ENCODE results near the gene PRR18. TPM values are rescaled to one million over a fixed set of nuclear protein-coding genes. Genes with fewer than 3 reads are reported as not detected.
A peak's percentile ranks its signal among the peaks of the same experiment; 100 is the strongest.

The PRR18 gene
- total RNA-seq, 2 experiments from 2014 or later, result not detected

DNA sequence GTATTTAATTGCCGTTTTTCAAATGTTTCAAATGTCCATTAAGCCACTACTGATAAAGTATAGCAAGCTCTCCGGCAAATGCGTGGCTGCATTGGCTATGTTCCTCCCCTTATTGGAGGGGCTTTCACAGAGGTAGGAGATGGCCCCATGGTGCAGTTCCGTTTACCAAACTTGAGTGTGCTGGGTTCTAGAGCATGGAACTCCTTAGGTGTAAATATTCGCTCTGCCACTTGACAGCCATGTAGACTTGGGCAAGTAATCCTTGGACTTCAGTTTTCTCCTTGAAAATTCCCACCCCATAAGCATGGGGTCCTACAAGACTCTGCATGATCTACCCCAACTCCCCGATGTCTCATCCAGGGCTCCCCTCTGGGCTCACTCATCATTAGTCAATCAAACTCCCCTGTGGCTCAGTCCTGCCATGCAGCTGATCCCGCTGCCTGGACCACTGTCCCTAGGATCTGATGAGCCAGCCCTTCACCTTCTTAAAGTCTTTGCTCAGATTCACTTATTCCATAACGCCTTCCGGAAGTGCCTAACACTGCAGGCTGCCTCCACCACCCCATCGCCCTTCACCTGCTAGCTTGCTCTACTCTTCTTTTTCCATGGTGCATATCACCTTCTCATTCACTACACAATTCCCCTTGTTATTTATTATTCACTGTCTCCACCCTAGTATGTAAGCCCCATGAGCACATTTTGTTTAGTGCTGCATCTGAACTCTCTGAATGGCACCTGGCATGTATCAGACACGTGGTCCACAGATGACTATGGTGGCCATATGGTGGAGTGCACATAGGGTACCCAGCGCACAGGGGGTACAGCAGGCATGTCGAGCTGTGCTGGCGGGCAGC lies 18.8 kb downstream of the PRR18 start:
- H3K36me3 Mint-ChIP-seq, result no peaks in the 10 kb centered on the region
- H3K27ac Mint-ChIP-seq, result no peak overlapping the region
- POLR2A ChIA-PET, result no interaction called here
- no peaks in the 10 kb centered on the region for H3K9me3 Mint-ChIP-seq
- no peak for DNase-seq
- peaks cover 23% of the 10 kb centered on the region for H3K27me3 Mint-ChIP-seq
- H3K4me3 Mint-ChIP-seq, result no peak overlapping the region
- H3K4me1 Mint-ChIP-seq, result no peaks in the 10 kb centered on the region
- ATAC-seq (ENCODE audit: low read depth), result peak; percentile 64

DNA sequence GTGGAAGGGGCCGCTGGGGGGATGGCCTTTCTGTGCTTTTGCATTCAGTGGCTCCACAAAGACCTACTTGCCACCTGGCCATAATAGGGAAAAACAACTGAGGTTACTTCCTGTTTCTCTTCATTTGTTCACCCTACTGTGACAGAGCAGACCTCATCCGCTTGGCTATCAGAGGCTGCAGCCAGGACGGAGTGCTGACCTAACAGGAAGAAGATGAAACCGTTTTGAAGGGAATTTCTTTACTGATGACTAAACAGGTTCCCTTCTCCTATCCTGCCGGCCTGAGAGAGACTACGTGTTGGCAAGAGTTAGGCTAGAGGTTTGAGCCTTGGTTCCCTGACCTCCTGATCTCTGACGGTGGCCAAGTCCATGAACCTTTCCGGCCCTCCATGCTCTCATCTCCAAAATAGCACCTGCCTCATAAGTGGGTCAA lies 21.3 kb downstream of the PRR18 start:
- Mint-ChIP-seq H3K4me3 (no peak overlapping the region), H3K36me3 (no peaks in the 10 kb centered on the region), H3K27ac (no peak overlapping the region), H3K9me3 (no peaks in the 10 kb centered on the region), H3K27me3 (peaks cover 11% of the 10 kb centered on the region), H3K4me1 (no peaks in the 10 kb centered on the region)
- ATAC-seq (ENCODE audit: low read depth), result no peak
- no peak for DNase-seq
- POLR2A ChIA-PET, result no interaction called here

DNA sequence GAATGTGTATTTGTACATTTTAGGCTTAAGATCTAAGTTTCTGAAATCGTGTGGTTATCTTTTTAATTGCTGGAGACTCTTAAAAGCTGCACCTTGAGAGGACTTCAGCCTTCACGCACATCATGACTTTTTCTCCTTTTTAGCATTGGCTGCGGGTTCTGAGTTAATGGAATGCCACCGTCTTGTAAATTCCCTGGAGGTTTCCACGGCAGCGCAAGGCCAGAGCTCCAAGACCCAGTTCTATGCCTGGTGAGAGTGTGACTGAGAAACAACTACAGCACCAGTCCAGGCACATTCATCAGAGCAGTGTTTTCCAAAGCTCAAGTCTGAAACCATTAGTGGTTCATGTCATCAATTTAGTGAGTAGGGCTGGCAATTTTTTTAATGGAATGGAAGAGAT lies 23.0 kb downstream of the PRR18 start:
- POLR2A ChIA-PET, result no interaction called here
- ATAC-seq (ENCODE audit: low read depth), result no peak
- H3K9me3 Mint-ChIP-seq, result no peaks in the 10 kb centered on the region
- H3K27me3 Mint-ChIP-seq, result peaks cover 13% of the 10 kb centered on the region
- no peak overlapping the region for H3K27ac Mint-ChIP-seq
- no peak overlapping the region for H3K4me3 Mint-ChIP-seq
- H3K36me3 Mint-ChIP-seq, result no peaks in the 10 kb centered on the region
- H3K4me1 Mint-ChIP-seq, result no peaks in the 10 kb centered on the region
- DNase-seq, result no peak

DNA sequence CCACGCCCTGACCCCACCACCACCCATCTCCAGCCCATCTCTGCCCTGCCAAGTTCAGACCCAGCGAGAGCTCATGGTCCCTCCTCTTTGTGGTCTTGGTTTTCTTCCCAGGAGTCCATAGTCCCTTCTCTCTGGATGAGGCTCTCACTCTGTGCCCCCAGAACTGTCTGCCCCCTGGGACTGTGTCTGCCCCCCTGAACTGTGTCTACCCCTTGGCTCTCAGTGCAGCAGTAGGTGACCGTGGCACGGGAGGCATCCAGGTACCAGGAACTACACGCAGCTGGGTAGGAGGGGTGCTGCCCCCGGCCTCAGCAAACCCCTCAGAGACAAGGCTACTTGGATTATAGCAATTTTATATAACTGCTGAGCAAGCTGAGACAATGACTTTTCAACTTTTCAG lies 23.6 kb downstream of the PRR18 start:
- ATAC-seq (ENCODE audit: low read depth) (no peak), DNase-seq (no peak)
- H3K36me3 Mint-ChIP-seq, result no peaks in the 10 kb centered on the region
- no peak overlapping the region for H3K27ac Mint-ChIP-seq
- no peaks in the 10 kb centered on the region for H3K4me1 Mint-ChIP-seq
- H3K4me3 Mint-ChIP-seq, result no peak overlapping the region
- H3K9me3 Mint-ChIP-seq, result no peaks in the 10 kb centered on the region
- peaks cover 8% of the 10 kb centered on the region for H3K27me3 Mint-ChIP-seq
- POLR2A ChIA-PET, result no interaction called here

DNA sequence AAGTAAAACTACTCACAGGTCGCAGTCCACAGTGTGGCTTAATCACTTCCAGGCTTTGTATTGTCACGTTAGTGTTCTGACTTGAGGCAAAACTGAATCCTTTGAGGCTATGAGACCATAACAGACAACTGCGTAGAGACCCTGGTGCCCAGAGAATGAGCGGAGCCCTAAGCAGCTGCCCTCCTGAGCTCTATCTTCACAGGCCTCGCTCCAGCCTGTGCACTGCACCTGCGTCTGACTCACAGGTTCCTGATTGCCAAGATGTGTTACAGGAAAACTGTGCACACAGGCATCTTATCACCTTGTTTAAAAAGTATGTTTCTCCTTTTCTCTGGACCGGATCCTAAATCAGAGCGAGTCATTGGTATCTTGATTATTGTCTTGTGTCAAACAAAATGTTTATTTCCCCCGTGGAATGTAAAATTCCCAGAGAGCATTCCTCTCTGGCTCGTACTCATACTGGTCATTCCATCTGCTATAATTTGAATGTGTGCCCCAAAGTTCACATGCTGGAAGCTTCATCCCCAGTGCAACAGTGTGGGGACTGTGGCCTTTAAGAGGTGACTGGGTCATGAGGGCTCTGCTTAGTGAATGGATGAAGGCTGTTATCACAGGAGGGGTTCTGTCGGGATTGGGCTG lies 25.7 kb downstream of the PRR18 start:
- no peak overlapping the region for H3K27ac Mint-ChIP-seq
- no peaks in the 10 kb centered on the region for H3K9me3 Mint-ChIP-seq
- DNase-seq, result no peak
- ATAC-seq (ENCODE audit: low read depth), result no peak
- H3K4me3 Mint-ChIP-seq, result no peak overlapping the region
- no peaks in the 10 kb centered on the region for H3K4me1 Mint-ChIP-seq
- POLR2A ChIA-PET, result interaction anchor here (0.5 kb wide), 1 partner anchor 98 kb away, joined by 3 read pairs; no protein-coding TSS in a partner anchor
- H3K36me3 Mint-ChIP-seq, result no peaks in the 10 kb centered on the region
- peaks cover 8% of the 10 kb centered on the region for H3K27me3 Mint-ChIP-seq

DNA sequence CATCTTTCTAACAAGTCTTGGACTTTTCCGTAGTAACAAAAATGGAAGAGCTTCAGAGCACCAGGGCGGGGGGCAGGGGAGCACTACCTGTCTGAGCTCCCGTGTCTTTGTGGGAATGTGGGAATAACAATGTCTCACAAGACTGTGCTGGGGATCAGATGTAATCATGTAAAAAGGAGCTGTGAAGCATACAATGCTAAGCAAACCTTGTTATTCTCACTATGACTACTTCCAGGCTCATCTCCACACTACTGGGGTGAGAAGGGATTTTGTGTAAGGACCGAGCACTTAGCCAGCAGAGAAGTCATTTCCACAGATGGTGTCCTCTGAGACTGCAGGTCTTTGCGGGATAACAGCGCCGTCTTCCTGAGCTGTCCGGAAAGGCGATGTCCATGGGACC lies 27.1 kb downstream of the PRR18 start:
- POLR2A ChIA-PET, result no interaction called here
- H3K27ac Mint-ChIP-seq, result no peak overlapping the region

DNA sequence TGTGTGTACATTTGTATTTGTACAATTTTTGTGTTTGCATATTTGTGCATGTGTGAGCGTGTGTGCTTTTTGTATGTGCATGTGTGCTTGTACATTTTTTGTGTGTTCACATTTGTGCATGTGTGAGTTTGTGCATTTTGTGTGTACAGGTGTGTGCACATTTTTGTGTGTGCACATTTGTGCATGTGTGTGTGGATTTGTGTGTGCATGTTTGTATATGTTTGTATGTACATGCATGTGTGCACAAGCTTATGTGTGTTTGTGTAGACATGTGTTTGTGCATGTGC lies 28.9 kb downstream of the PRR18 start:
- no peaks in the 10 kb centered on the region for H3K36me3 Mint-ChIP-seq
- POLR2A ChIA-PET, result interaction anchor here (0.6 kb wide), 1 partner anchor 102 kb away, joined by 3 read pairs; no protein-coding TSS in a partner anchor

More for the DNA sequence above, 27.1 kb downstream of the PRR18 start:
- DNase-seq, result no peak
- Mint-ChIP-seq H3K4me3 (no peak overlapping the region), H3K4me1 (peaks cover under 1% of the 10 kb centered on the region), H3K36me3 (no peaks in the 10 kb centered on the region), H3K27me3 (peaks cover 6% of the 10 kb centered on the region), H3K9me3 (no peaks in the 10 kb centered on the region)
- ATAC-seq (ENCODE audit: low read depth), result no peak

DNA sequence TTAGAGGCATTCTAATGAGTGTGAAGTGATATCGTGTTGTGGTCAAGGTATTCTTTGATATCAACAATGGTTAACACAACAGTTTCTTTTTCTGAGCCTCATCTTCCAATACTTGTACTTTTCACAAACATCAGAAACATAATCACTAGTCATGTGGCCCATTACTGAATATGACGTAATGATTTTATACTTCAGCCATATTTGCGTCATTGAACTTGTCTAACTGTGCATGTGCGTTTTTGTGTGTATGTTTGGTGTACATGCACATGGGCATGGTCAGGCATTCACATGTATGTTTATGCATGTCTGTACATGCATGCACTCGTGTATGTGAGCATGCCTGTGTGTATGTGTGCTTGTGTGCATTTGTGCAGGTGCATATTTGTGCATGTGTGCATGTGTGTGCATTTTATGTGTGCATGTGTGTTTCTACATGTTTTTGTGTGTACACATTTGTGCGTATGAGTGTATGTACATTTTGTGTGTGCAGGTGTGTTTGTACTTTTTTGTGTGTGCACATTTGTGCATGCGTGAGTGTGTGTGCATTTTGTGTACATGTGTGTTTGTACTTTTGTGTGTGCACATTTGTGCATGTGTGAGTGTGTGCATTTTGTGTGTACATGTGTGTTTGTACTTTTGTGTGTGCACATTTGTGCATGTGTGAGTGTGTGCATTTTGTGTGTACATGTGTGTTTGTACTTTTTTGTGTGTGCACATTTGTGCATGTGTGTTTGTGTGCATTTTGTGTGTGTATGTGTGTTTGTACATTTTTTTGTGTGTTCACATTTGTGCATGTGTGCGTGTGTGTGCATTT lies 29.4 kb downstream of the PRR18 start:
- H3K4me3 Mint-ChIP-seq, result no peak overlapping the region
- no peak for ATAC-seq (ENCODE audit: low read depth)
- POLR2A ChIA-PET, result no interaction called here
- DNase-seq, result no peak
- peaks cover 4% of the 10 kb centered on the region for H3K27me3 Mint-ChIP-seq
- H3K9me3 Mint-ChIP-seq, result no peaks in the 10 kb centered on the region
- peaks cover 4% of the 10 kb centered on the region for H3K4me1 Mint-ChIP-seq
- no peak overlapping the region for H3K27ac Mint-ChIP-seq
- no peaks in the 10 kb centered on the region for H3K36me3 Mint-ChIP-seq

More for the DNA sequence above, 28.9 kb downstream of the PRR18 start:
- Mint-ChIP-seq H3K27ac (no peak overlapping the region), H3K4me1 (peaks cover 4% of the 10 kb centered on the region), H3K9me3 (no peaks in the 10 kb centered on the region), H3K27me3 (peaks cover 3% of the 10 kb centered on the region), H3K4me3 (no peak overlapping the region)
- no peak for ATAC-seq (ENCODE audit: low read depth)
- no peak for DNase-seq

DNA sequence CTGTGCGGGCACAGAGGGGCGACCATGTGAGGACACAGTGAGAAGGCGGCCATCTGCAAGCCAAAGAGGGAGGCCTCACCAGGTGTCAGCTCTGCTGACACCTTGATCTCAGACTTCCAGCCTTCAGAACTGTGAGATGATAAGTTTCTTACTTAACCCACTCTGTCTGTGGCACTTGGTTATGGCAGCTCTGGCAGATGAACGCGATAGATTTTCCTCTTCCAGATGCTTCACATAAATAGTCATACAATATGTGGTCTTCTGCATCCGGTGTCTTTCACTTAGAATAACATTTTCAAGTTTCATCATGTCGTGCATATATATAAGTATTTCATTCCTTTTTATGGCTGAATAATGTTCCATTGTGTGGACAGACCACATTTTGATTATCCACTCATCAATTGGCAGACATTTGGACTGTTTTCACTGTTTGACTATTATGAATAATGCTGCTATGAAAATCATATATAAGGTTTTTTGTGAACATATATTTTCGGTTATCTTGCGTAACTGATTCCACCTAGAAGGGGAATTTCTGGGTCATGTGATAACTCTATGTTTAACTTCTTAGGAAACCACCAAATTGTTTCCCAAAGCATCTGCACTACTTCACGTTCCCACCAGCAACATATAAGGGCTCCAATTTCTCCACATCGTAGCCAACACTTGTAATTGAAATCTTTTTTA lies 30.2 kb downstream of the PRR18 start:
- peaks cover 4% of the 10 kb centered on the region for H3K4me1 Mint-ChIP-seq
- DNase-seq, result no peak
- H3K36me3 Mint-ChIP-seq, result no peaks in the 10 kb centered on the region
- H3K27ac Mint-ChIP-seq, result no peak overlapping the region
- ATAC-seq (ENCODE audit: low read depth), result no peak
- H3K27me3 Mint-ChIP-seq, result peaks cover 7% of the 10 kb centered on the region
- no peak overlapping the region for H3K4me3 Mint-ChIP-seq
- H3K9me3 Mint-ChIP-seq, result no peaks in the 10 kb centered on the region
- POLR2A ChIA-PET, result no interaction called here

DNA sequence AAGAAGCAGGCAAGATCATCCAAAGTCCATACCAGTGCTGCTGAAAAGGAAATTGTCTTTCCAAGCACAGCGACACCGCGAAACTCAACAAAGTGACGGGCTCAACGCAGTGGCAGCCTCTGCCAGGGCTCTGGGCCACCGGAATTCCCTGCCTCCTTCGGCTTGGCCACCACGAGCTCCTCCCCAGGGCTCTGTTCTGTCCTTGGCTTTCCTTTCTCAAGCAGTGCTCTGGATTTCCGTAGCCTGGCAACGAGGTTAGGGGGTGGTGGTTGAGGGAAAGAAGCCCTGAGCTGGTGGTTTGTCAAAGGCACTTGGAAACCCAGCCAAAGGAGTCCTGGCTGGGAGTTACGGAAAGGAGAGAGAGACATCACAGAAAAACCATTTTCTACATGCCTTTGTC lies 31.2 kb downstream of the PRR18 start:
- POLR2A ChIA-PET, result no interaction called here
- Mint-ChIP-seq H3K27ac (no peak overlapping the region), H3K9me3 (no peaks in the 10 kb centered on the region), H3K4me1 (peaks cover 4% of the 10 kb centered on the region), H3K4me3 (no peak overlapping the region), H3K36me3 (no peaks in the 10 kb centered on the region), H3K27me3 (peaks cover 7% of the 10 kb centered on the region)
- no peak for ATAC-seq (ENCODE audit: low read depth)
- DNase-seq, result no peak

DNA sequence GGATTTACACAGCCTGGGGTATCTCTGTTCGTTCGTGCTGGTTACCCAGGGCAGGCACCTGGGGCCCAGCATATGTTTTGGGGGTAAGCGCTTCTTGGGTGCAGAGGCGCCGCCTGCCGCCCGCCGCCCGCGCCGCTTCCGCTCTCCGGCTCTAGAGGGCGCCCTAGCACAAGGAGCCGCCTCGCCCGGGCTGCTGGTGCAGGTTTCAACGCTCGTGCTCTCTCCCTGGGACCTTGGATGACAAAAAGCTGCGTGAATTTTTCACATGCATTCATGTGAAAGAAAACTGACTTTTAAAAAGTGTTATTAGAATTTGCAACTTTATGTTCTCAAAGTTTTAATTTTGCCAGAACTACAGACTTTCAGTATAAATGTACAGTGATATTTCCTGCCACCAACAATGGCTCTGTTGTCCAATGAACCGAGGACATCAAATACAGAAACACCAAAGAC lies 32.5 kb downstream of the PRR18 start:
- no peaks in the 10 kb centered on the region for H3K9me3 Mint-ChIP-seq
- no peaks in the 10 kb centered on the region for H3K36me3 Mint-ChIP-seq
- DNase-seq (peak; percentile 93), ATAC-seq (ENCODE audit: low read depth) (peak; percentile 92)
- H3K4me3 Mint-ChIP-seq, result no peak overlapping the region
- peaks cover 4% of the 10 kb centered on the region for H3K4me1 Mint-ChIP-seq
- peak overlapping the region; percentile 62 for H3K27ac Mint-ChIP-seq
- peaks cover 4% of the 10 kb centered on the region for H3K27me3 Mint-ChIP-seq
- POLR2A ChIA-PET, result no interaction called here

DNA sequence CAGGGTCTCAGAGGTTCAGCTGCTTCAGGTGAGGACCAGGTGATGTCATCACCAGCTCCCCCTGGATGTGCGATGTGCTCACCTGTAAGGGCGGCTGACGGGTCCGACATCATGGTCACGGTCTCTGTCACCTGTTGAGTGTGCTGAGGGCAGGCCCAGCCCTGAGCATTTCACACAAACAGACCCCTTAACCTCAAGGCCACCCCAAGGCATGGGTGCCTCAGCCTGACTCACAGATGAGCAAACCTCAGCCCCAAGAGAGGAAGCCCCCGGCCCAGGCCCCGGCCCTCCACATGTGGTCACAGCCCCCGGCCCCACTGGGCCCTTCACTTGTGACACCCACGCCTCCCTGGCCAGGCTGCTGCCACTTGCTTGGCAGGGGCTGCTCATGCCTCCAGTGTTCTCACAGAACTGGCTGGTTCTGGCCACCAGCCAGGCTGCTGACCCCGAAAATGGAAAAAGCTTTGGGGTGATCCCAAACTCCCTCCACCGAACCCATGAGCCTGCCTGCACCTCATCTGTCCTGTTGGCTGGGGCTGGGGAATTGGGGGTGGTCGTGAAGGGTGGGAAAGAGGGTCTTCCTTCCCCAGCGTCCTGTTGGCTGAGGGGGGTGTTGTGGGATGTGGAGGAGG lies 33.3 kb downstream of the PRR18 start:
- peaks cover 4% of the 10 kb centered on the region for H3K27me3 Mint-ChIP-seq
- POLR2A ChIA-PET, result no interaction called here
- no peak for DNase-seq
- H3K4me1 Mint-ChIP-seq, result peaks cover 4% of the 10 kb centered on the region
- no peak for ATAC-seq (ENCODE audit: low read depth)
- no peaks in the 10 kb centered on the region for H3K36me3 Mint-ChIP-seq
- H3K9me3 Mint-ChIP-seq, result no peaks in the 10 kb centered on the region
- H3K27ac Mint-ChIP-seq, result no peak overlapping the region
- no peak overlapping the region for H3K4me3 Mint-ChIP-seq

DNA sequence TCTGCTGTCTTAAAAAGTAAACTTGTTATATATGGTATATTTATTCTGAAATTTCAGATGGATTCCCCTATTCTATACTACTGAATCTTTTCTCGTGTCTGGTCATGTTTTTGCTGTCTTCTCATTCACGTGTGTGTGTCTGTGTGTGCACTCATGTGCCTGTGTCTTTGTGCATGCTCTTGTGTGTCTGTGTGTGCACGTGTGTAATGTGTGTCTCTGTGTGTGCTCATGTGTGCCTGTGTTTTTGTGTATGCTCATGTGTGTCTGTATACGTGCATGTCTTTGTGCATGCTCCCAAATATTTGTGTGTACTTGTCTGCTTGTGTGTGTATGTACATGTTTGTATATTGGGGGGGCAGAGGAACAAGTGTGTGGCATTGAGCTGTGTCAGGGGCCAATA lies 34.0 kb downstream of the PRR18 start:
- POLR2A ChIA-PET, result no interaction called here

More for the DNA sequence above, 34.0 kb downstream of the PRR18 start:
- Mint-ChIP-seq H3K27ac (no peak overlapping the region), H3K4me1 (peaks cover 4% of the 10 kb centered on the region), H3K36me3 (no peaks in the 10 kb centered on the region), H3K9me3 (no peaks in the 10 kb centered on the region), H3K4me3 (no peak overlapping the region), H3K27me3 (peaks cover 4% of the 10 kb centered on the region)
- no peak for DNase-seq
- ATAC-seq (ENCODE audit: low read depth), result no peak

All from activated naive CD8-positive, alpha-beta T cell treated with anti-CD3 and anti-CD28 coated beads, Interleukin-2, amount 10 ng/mL, durations not matched to agents 7 days and 5 days (primary cell).